ENCODE results near the gene CD80.

CD80 gene

DNA sequence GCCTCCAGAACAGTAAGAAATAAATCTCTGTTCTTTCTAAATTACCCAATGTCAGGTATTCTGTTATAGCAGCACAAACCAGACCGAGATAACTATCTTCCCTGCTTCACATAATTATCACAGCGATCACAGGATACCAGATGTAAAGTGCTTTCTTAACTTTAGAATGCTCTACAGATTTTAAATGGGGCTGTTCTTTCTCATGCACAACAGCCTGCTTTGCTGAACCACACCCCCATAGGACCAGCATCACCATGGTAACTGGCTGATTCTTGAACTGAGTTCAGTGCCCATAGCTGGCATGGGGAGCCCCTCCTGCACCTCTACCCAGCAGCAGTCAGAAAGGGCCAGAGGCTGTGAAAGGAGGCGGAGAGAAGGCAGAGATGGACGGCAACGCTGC is 7.8 kb downstream of the CD80 start:
- in situ Hi-C loops (cut with MboI; ENCODE audit: low sequenced_read_pairs), result loop anchor here (25.0 kb wide), 1 partner anchor 664 kb away; no protein-coding TSS in a partner anchor

DNA sequence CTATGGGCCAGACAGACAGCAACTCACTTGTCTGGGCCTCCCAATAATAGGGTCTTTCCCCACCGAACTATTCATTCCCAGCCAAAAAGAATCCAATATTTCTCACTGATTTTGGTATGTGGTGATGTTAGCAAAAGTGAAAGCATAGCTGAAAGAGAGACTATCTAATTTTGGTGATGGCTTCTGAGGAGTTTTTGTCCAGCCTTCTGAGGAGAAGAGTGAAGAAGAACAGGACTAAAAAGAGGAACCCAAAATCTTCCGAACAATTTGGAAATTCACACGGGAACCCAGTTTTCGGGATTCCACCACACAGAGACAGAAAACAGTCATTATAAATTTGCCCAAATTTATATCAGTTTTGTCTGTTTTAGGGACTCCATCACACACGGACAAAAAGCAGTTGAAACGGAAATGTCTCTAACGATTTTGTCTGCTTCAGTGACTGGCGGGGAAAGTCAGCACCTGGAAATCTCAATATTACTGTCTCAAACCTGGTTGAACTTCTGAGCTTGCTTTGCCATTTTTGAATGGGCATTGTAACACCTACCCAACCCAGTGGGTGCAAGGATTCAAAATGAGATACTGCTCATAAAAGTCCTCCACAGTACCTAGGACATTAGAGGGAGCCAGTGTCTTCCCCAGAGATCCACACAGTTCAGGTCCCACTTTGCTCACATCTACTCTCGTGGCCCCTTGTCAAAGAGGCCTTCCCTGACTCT is 9.1 kb downstream of the CD80 start:
- in situ Hi-C loops (cut with MboI; ENCODE audit: low sequenced_read_pairs), result loop anchor here (25.0 kb wide), 1 partner anchor 663 kb away; no protein-coding TSS in a partner anchor

DNA sequence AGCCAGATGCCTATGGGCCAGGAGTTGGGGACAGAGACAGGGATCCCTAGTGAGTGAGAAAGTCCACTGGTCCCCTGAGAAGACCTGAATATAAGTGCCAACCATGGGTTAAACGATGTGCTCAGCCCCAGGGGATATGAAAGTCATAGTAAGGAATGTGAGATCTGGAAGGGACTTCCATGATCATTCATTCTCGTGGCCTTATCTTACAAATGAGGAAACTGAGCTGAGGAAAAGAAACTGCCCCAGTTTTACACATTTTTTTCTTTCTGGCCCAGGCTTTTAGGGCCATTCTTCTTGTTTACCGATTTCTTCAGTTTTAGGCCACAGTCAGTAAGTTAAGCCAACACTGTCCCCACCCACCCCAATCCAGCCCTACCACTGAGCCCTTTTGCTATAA is 11.1 kb downstream of the CD80 start:
- in situ Hi-C loops (cut with MboI; ENCODE audit: low sequenced_read_pairs), result no loop called here

DNA sequence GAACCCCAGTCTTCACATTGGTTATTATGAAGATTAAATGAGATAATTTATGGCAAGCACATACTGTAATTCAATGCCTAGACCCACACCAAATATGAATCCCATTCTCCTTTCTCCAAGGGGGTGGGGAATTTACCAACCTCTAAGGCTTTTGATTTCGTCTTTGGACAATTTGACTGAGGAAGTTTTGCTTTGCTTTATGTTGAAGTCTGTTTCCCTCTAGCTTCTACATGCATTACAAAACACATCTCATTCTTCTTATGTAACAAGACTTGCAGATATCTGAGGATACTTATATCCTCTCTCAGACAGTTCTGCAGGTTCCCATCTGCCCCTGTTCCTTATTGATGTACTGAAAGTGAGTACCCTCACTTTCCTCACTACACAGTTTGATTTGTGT is 12.2 kb downstream of the CD80 start:
- in situ Hi-C loops (cut with MboI; ENCODE audit: low sequenced_read_pairs), result no loop called here

DNA sequence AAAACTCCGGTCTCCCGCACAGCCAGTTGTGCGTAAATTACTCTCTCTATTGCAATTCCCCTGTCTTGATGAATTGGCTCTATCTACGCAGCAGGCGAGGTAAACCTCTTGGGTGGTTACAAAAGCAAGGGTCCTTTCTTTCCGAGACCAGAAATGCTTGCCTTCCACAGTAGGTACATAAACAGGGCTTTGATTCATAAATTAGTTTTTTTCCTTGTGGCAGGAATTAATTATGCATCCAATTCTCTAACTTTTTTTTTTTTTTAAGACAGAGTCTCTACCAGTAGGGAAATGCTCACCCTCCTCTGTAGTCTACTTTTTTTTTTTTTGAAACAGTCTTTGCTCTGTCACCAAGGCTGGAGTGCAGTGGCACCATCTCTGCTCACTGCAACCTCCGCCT is 16.3 kb downstream of the CD80 start:
- in situ Hi-C loops (cut with MboI; ENCODE audit: low sequenced_read_pairs), result no loop called here

DNA sequence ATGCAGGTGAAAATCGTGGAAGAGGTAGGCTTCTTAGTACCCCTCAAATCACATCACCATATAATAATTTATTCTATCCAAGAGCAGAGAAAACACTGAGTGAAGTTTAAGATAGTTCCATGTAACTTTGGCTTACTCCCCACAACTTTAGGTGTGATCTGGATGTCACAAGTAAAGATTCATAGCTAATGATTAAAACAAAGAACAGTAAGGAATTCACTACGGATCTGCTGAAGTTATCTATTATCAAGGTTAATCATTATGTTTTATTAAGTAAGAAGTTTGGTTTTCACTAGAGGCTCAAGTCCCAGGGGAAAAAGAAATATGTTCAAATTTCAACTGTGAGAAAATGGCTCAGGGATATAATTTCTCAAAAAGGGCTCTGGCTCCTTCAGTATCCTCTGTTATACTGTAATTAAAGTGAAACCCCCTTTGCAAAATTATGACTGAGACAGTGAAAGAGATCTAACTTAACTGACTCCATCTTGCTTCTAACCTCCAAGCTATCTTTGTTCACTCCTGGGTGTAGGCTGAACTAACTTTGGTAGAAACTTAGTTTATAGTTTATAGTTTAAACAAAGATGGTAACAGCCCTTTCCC is 17.1 kb downstream of the CD80 start:
- in situ Hi-C loops (cut with MboI; ENCODE audit: low sequenced_read_pairs), result no loop called here

DNA sequence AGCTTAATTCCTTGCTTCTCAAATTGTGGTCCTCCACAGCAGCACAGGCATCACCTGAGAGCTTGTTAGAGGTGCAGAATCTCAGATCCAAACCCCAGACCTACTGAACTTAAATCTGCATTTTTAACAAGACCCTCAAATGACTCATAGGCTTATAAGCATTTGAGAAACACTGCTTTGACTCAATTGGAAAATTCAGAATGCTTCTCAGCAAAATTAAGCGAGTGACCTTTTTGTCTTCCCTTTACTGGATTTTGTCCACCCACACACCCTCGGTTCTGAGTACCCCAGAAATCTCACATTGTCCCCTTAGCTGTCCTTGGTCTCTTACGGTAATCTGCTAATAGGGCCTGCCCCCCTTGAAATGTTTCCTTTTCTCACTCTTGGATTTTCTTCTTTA is 17.9 kb downstream of the CD80 start:
- in situ Hi-C loops (cut with MboI; ENCODE audit: low sequenced_read_pairs), result no loop called here

DNA sequence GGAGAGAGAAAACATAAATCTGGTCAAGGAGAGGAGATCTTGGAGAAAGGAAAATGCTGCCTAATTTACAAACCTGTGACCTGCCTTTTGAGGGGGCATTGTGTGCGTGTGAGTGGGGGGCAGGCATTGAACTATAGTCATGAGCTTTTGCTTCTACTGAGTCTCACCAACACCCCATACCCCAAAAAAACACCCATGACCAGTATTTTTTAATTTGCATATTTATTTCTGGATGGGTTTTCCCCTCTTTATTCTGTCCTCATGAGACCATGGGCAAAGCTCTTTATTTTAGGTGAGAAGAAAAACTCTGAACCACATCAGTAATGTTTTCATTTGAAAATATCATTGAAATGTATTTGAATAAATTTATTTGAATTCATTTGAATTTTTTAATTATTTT is 20.6 kb downstream of the CD80 start:
- in situ Hi-C loops (cut with MboI; ENCODE audit: low sequenced_read_pairs), result no loop called here

DNA sequence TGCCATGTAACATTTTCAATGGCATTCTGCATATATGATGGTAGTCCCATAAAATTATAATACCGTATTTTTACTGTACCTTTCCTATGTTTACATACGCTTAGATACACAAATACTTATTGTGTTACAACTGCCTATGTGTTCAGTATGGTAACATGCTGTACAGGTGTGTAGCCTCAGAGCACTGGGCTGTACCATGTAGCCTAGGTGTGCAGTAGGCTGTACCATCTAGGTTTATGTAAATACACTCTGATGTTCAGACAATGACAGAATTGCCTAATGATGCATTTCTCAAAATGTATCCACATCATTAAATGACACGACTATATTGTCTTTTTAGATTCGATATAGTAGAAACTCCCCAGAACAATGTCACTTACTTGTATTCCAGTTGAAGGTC is 22.7 kb downstream of the CD80 start:
- in situ Hi-C loops (cut with MboI; ENCODE audit: low sequenced_read_pairs), result no loop called here

DNA sequence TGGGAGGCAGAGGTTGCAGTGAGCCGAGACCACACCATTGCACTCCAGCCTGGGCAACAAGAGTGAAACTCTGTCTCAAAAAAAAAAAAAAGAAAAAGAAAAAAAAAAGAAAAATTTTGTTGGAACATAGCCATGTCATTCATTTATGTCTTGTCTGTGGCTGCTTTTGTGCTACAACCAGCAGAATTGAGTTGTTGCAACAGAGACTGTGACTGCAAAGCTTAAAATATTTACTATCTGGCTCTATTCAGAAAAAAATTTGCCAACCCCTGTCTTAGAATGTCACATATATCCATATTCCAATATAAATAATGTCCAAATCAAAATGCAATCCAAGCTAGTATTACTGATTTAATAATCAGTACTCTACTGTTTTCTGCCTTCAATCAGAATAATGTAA is 25.1 kb downstream of the CD80 start:
- in situ Hi-C loops (cut with MboI; ENCODE audit: low sequenced_read_pairs), result no loop called here

DNA sequence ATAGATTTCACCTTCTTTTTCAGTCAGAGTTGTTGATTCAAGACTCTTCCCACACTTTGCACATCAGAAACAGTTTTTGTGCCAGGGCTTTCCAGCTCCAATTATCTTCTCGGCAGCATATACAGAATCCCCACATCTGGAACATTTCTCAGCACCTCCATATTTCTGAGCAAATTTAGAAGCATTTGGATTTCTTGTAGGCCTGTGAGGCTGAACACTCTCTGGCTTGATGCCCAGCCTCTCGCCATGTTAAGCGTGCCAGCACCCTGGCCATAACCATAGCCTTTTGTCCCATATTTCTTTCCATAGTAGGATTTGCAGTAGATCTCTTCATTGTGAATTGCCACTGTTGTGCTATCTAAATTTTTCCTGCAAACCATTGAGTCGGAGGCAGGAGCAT is 28.3 kb downstream of the CD80 start:
- in situ Hi-C loops (cut with MboI; ENCODE audit: low sequenced_read_pairs), result no loop called here

DNA sequence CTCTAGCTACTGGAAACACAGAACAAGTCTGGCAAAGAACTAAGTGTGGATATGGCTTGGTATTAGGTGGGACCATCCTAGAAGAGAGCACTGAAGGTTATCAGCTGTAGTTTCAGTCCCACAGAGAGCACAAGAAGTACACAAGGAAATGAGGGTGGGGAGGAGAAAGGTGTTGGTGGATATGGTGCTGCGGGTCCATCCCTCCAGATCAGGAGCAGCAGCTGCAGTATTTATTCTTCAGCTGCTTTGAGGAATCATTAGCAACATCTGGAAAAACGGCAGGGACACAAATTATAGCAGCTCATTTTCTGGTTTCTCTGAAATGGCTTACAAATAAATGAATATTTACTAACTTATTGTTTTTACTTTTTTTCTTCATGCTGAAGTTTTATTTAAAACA is 29.0 kb downstream of the CD80 start:
- in situ Hi-C loops (cut with MboI; ENCODE audit: low sequenced_read_pairs), result no loop called here

DNA sequence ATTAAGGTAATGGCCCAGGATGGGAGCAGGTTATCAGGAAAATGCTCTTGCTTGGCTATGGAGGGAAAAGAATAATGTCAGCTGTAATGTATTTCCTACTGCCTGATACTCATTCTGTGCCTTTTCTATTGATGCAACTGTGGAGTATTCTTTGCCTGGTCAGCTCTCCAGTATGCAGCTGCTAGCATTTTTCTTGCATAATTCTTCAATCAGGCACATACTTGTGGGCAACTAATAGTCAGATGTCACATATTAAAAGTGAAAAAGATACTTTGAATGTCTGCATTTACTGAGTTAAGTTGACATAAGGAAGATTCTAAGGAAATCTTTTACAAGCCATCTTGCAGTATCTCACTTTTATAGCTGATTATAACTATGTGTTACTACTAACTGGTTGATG is 29.5 kb downstream of the CD80 start:
- in situ Hi-C loops (cut with MboI; ENCODE audit: low sequenced_read_pairs), result no loop called here

DNA sequence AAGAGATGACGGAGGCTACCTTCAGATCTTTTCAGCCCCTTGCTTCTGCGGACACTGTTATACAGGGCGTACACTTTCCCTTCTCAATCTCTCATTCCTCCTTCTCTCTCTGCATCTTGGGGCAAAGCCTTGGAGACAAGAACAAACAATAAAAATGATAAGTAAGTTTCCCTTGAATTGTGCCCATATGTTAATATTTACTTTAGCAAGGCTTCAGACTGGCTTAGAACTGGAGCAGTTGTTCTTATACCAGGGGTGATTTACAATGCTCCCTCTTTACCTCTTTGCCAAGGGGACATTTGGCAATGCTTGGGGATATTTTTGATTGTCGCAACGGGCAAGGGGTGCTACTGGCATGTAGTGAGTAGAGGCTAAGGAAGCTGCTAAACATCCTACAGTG is 31.7 kb downstream of the CD80 start:
- in situ Hi-C loops (cut with MboI; ENCODE audit: low sequenced_read_pairs), result no loop called here

DNA sequence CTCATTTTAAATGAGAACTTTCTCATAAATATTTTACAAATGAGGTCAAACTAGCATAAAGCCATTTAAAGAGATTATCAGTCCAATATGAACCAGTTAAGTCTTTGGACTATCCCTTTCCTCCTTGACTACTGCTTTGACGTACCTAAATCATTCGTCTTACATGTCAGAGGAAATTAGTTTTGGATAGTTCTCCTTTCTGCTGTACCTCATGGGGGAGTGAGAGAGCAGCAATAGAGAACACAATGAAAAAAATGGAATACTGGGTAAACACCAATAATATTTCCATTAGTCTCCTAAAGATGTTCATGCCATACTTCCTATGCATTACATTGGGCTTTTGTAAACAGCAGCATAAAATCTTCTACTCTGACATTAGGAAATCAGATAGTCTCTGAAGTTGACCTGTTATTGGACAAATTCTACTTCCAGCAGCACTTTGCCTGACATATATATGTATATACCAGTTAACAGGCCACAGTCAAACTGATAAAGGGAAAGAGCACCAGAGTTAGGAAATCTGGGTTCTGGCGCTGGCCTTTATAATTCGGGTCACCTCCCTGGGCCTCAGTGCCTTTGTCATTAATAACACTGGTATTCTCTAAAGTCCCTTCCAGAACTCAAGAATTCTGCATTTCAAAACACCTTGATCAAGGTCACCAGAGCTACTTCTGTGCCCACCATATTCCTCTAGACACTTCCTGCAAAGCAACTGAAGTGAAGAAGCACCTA is 34.3 kb downstream of the CD80 start:
- in situ Hi-C loops (cut with MboI; ENCODE audit: low sequenced_read_pairs), result no loop called here

DNA sequence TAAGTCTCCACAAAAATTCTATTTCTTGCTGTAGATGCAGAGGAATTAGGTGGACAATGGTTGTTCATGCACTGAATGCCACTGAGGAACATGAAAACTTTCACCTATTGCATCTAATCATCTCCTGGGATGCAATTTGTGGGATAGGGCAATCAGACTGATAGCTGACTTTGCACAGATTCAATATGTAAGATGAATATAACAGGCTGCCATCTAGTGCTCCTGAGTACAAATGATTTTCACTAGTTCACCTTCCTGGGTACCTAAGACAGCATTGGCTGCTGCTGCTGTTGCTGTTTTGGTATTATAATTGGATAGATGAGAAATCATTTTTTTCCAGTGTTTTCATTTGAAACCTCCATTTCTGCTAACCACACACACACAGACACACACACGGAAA is 41.4 kb downstream of the CD80 start:
- in situ Hi-C loops (cut with MboI; ENCODE audit: low sequenced_read_pairs), result no loop called here

DNA sequence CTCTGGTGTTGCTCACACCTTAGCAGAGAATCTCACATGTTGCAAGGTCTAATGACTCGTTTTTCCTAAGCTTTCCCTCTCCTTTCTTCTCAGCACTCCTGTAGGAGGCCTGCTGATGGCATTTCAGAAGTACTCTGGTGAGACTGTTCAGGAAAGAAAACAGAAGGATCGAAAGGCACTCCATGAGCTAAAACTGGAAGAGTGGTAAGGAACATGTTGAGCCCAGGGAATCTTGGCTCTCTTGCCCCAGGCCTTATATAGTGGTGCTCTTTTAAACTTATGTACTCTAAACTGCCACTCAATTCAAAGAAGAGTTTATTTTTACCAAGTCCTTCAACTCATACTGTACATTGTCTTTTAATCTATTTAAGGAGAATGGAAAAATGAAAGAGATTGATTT is 42.3 kb downstream of the CD80 start:
- in situ Hi-C loops (cut with MboI; ENCODE audit: low sequenced_read_pairs), result no loop called here

DNA sequence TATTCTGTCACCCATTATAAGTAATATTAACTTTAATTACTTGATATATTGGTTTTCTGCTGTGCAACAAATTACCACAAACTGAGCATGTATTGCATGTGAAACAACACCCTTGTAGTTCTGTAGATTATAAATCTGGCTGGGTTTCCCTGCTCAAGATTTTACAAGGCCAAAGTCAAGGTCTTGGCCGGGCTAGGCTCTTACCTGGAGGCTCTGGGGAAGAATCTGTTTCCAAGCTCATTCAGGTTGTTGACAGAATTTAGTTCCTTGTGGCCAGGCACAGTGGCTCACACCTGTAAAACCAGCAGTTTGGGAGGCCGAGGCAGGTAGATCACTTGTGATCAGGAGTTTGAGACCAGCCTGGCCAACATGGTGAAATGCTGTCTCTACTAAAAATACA is 44.8 kb downstream of the CD80 start:
- in situ Hi-C loops (cut with MboI; ENCODE audit: low sequenced_read_pairs), result no loop called here

DNA sequence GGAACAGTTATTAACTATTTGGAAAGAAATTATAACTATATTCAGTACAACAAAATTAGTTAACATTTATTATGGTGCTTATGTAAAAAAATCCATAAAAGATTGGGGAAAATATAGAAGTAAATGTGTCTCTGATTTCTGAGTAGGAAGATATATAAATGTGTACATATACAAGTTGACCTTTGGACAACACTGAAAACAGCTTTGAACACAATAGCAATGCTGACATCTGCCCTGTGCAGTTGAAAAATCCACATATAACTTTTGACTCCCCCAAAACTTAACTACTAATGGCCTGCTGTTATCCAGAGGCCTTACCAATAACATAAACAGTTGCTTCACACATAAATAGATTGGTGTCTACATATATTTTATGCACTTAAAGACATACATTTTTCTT is 48.7 kb downstream of the CD80 start:
- in situ Hi-C loops (cut with MboI; ENCODE audit: low sequenced_read_pairs), result no loop called here

DNA sequence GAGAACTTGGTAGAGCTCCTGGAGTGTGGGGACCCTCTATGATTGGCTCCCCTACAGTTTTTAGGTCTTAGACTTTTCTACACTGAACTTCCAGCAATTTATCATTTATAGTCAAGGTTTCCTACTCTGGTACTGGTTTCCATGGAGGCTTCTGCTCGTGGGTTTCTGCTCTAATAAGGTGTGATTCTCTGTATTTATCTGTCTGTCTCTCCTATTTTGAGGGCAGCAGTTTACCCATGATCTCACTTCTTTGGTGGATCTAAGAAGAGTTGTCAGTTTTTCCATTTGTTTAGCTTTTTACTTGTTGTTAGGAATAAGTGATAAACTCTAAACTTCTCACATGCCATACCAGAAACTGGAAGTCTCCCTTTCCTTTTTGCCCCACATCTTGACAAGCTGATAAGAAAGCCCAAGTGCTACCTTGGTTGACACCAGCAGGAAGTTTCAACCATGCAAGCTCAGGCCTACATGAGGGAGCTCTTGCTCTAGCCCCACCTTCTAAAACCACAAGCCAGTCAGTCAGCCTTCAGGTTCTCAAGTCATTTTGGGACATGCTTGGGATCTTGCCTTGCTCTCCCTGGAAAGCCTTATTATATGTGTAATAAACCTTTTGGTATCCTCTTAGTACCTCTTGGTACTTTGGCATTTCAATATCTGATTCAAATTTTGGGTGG is 51.1 kb downstream of the CD80 start:
- in situ Hi-C loops (cut with MboI; ENCODE audit: low sequenced_read_pairs), result no loop called here

DNA sequence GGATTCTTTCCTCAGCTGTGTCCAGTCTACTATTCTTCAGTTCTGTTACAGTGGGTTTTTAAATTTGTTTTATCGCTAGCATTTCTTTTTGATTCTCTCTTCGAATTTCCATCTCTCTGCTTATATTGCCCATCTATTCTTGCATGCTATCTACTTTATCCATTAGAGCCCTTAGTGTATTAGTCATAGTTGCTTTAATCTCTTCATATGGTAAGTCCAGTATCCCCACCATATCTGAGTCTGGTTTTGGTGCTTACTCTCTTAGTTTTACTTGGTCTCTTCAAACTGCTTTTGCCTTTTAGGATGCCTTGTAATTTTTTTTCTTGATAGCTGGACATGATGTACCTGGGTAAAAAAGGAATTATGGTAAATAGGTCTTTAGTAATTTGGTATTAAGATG is 52.0 kb downstream of the CD80 start:
- in situ Hi-C loops (cut with MboI; ENCODE audit: low sequenced_read_pairs), result no loop called here

DNA sequence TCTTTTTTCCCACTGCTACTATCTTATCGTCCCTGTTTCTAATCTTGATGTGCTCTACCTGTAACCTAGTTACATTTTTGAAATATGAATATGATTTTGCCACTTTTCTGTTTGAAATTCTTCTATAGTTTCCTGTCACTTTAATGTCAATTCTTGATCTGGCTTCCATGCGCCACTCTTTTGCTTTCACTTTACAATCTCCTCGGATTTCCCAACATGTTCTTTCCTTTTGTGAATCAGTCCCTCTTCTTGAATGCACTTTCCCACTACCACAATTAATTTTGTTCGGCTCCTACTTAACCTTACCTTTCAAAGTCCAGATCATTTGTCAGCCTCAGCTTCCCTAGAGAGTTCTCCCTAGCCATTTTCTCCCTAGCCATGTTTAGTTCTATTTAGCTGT is 52.8 kb downstream of the CD80 start:
- in situ Hi-C loops (cut with MboI; ENCODE audit: low sequenced_read_pairs), result no loop called here

All from HL-60/S4 treated with retinoic acid at 250 ng/mL for 4 days and 3 days (cell line).